WI38 (cell line): Measurements from ENCODE around the gene LTBP1.

Experiments used
- H3K4me3 ChIP-seq: 2 replicates; pipeline ENCODE4 v1.5.1; 2011; ENCODE audit warnings: low read depth, mild to moderate bottlenecking, control low read depth, low read length
- TF ChIP-seq, protein P1 (sequence below): IDR thresholded peaks from 2 replicates; pipeline ENCODE4 v1.5.1; 2012; ENCODE audit warnings: low read depth, mild to moderate bottlenecking, control low read depth, low read length

LTBP1 gene

DNA sequence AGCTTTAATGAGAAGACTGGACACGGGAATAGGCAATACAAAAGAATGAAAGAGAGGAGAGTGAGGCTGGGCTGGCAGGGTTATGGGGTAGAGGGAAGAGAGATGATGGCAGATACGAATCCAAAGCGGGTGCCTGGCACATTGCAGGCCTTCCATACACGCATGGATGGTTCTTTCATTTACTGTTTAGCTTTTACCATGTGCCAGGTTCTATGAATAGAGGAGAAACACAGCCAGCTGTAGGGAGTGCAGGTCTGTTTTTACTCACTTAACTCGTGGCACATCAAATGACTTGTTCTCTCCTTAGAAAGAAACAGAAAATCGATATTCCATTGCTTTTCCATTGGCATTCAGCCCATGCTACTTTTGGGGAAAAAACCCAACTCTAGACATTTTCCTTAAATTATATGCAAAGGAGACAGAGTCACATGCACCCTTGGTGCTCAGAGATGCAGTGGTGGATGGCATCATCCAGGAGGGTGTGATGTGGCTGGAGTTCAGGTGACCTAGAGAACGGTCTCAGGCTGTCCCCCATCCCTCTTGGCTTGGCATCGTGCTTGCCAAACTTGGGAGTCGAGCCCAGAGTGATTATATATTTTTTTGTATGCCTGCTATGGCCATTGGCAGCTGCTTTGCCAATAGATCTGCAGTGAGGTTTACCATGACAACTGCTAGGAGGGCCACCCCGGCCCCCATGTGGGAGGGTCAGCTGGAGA lies 6.2 kb downstream of the LTBP1 start:
- H3K4me3 ChIP-seq = no peak overlapping the region

DNA sequence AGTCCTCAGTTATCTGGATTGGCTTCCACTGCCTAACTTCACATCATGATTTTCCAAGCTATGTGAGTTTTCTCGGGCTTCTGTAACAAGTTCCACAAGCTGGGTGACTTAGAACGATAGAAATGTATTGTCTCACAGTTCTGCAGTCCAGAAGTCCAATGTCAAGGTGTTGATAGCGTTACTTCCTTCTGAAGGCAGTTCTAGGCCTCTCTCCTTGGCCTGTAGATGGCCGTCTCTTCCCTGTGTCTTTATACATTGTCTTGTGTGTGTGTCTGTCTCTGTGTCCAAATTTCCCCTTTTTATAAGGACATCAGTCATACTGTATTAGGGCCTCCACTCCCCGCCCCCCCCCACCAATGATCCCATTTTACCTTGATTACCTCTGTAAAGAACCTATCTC lies 7.5 kb downstream of the LTBP1 start:
- TF ChIP-seq, protein P1, sequence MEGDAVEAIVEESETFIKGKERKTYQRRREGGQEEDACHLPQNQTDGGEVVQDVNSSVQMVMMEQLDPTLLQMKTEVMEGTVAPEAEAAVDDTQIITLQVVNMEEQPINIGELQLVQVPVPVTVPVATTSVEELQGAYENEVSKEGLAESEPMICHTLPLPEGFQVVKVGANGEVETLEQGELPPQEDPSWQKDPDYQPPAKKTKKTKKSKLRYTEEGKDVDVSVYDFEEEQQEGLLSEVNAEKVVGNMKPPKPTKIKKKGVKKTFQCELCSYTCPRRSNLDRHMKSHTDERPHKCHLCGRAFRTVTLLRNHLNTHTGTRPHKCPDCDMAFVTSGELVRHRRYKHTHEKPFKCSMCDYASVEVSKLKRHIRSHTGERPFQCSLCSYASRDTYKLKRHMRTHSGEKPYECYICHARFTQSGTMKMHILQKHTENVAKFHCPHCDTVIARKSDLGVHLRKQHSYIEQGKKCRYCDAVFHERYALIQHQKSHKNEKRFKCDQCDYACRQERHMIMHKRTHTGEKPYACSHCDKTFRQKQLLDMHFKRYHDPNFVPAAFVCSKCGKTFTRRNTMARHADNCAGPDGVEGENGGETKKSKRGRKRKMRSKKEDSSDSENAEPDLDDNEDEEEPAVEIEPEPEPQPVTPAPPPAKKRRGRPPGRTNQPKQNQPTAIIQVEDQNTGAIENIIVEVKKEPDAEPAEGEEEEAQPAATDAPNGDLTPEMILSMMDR = no peak
- no peak overlapping the region for H3K4me3 ChIP-seq

More for the DNA sequence above, 6.2 kb downstream of the LTBP1 start:
- TF ChIP-seq, protein P1 = no peak

DNA sequence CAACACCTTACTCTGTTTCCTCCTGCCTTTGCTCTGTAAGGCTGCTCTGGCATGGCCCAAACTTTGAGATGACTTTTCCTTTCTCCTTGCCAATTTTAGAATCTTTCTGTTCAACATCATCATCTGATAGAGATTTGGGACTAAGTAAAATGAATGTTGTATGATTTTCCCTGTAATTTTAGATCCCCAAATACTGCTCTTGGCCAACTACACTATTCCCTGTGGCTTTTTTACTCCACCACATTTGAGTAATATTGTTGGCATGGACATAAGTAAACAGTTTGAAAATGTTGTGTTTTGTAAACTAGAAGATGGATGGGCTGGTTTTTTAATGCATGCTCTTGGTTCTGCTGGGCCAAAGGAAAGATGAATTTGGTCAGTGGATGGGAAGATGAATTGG lies 12.1 kb downstream of the LTBP1 start:
- H3K4me3 ChIP-seq = no peak overlapping the region
- TF ChIP-seq, protein P1 = no peak

DNA sequence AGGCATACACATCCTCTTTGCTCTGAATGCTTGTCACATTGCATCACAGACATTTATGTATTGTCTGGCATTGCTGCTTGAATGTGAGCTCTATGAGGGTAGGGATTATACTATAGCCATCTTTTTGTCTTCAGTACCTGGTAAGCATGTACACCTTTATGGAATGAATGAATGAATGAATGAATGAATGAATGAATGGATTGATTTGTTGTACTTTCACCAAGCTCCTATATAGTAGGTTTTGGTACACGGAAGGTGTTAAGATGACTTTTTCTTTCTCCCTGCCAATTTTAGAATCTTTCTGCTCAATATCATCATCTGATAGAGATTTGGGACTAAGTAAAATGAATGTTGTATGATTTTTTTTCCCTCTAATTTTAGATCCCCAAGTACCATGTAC lies 13.5 kb downstream of the LTBP1 start:
- H3K4me3 ChIP-seq = no peak overlapping the region
- TF ChIP-seq, protein P1 = no peak

DNA sequence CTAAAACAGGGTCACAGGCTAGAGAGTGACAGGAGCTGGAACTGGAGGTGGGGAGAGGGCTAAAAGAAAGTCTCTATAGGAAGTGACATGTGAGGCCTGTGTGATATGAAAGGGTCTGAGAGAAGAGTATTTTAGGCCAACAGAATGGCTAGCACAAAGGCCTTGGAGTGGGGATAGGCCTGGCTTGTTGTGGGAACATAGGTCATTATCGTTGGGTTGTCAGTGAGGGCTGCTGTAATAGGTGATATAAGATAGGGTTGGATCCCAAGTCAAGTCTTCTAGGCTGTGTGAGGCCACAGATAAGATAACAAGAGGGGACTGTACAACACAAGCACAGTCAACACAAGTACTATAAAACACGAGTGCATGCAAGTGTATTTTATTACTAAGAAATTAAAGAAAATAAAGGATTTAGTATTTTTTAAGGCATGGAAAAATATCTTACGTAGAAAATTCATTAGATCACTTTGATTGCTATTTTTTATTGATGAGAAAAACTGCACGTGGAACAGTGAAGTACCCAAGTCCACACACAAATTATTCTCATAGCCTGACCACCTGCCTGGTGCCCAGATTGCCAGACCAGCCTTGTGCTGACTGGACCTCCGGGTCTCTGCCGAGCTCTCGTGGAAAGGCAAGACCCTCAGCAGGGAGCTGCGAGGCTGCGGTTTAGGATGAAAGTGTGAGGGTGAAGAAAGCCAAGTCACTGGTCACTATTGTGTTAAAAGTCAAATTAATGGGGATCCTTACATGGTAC lies 14.1 kb downstream of the LTBP1 start:
- H3K4me3 ChIP-seq = no peak overlapping the region
- TF ChIP-seq, protein P1 = no peak

DNA sequence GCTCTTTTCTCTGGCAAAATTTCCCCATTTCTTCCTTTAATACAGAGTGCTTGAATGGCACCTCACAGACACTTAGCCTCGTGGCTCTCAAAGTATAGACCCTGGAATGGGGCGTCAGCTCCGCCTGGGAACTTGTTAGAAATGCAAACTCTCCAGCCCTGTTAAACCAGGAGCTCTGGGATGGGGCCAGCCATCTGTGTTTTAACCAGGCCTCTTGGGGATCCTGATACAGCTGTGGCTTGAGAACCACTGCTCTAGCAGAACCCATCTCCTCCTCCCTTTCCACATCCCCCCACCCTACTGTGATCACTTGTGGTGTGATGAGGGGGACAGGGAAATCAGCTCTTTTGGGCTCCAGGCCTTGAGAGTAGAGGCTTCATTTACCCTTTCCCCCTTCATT lies 15.9 kb downstream of the LTBP1 start:
- H3K4me3 ChIP-seq = no peak overlapping the region
- TF ChIP-seq, protein P1 = no peak

DNA sequence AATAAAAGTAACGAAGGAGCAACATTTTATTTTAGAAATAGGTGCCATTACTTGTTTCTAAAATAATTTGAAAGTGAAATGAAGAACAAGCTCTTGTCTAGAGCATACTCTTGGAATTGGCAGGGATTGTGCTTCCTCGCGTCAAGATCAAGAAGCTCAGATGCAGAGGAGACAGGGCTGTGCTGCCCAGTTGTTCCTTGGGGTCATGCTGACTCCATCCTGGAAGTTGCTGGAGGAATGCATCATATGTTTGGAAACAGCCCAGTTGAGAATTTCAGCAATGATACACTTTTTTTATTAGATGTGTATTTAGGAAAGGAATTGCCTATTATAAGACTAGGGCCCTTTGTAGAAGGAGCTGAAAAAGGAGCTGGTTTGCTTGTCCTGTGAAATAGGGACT lies 17.2 kb downstream of the LTBP1 start:
- TF ChIP-seq, protein P1 = no peak
- H3K4me3 ChIP-seq = no peak overlapping the region
